Measurements from ENCODE around the gene PRRT4. TPM values are rescaled to one million over a fixed set of nuclear protein-coding genes. Genes with fewer than 3 reads are reported as not detected.
A peak's percentile ranks its signal among the peaks of the same experiment; 100 is the strongest.

The PRRT4 gene
- total and polyA plus RNA-seq, 2 of the 13 experiments (the other 11 are each of a cell fraction or from before 2014, with no cell fraction given): not detected

- Histone ChIP-seq H3K27me3 (ENCODE audit: control insufficient read depth in 1 of 2, insufficient read depth in 2 of 2, low read length in 2 of 2) (no peaks in the 10 kb centered on the region), H3K9me3 (ENCODE audit: low read length) (no peaks in the 10 kb centered on the region), H2AFZ (ENCODE audit: low read length) (no peak overlapping the region), H3K27ac (ENCODE audit: extremely low read length, insufficient read depth, low read length) (no peak overlapping the region), H3K9ac (ENCODE audit: insufficient read depth, low read depth, low read length) (no peak overlapping the region), H3K4me2 (ENCODE audit: low read depth, low read length) (no peak overlapping the region), H4K20me1 (ENCODE audit: insufficient read depth, low read length) (no peaks in the 10 kb centered on the region), H3K4me3 (replicated peaks in 1 of 3; ENCODE audit: insufficient read depth in 1 of 3, low read depth in 2 of 3, low read length in 3 of 3) (no peak overlapping the region), H3K4me1 (ENCODE audit: insufficient read depth, low read length) (no peaks in the 10 kb centered on the region), H3K79me2 (ENCODE audit: insufficient read depth, low read length) (no peaks in the 10 kb centered on the region), H3K36me3 (replicated peaks in 1 of 2; ENCODE audit: control insufficient read depth in 1 of 2, insufficient read depth in 2 of 2, low read length in 2 of 2) (peaks cover 20 to 69% of the 10 kb centered on the region in 2 experiments)
- intact Hi-C loops (cut with micrococcal nuclease; ENCODE audit: unreplicated experiment) (loop anchor here (1.0 kb wide), 2 partner anchors 66 to 104 kb away; no protein-coding TSS in a partner anchor), in situ Hi-C loops (cut with HindIII; ENCODE audit: extremely low pct_ligation_motif_present, low pct_unique_long_range_greater_than_20kb) (no loop called here)
- ChIA-PET POLR2A (interaction anchor here (1.0 kb wide), 1 partner anchor 11 kb away, joined by 3 read pairs; no protein-coding TSS in a partner anchor), CTCF (ENCODE audit: low intra/inter-chr PET ratio, low total read pairs) (interaction anchor here (1.1 to 1.3 kb wide), 2 partner anchors 103 to 112 kb away, joined by 3 to 7 read pairs; no protein-coding TSS in a partner anchor)
- BruUV-seq (replicated peaks): no TSS peak
- WGBS (ENCODE audit: low lambda C conversion rate): 91% methylated on average over 3 of the region's 3 CpGs
- peak; percentile 77 for TF ChIP-seq CTCF (CRISPR knock-in tag; IDR thresholded peaks at IDR 0.05)
- peak; percentile 80 for TF ChIP-seq SMC3 (IDR thresholded peaks at IDR 0.05; ENCODE audit: low read length)
- peak; percentile 68 for TF ChIP-seq STAG1 (CRISPR knock-in tag; IDR thresholded peaks at IDR 0.05)
- TF ChIP-seq HHEX (CRISPR knock-in tag; IDR thresholded peaks at IDR 0.05): no peak
- DNase-seq (ENCODE audit: low spot score): peak; percentile 48
- ATAC-seq: peak; percentile 81
- FAIRE-seq: peak; percentile 83
Observed at GRCh38 chr7:128322040-128322643, 39.3 kb downstream of the PRRT4 start.

- no peaks in the 10 kb centered on the region for H3K79me2 ChIP-seq (ENCODE audit: insufficient read depth, low read length)
- in situ Hi-C loops (cut with HindIII; ENCODE audit: extremely low pct_ligation_motif_present, low pct_unique_long_range_greater_than_20kb) (no loop called here), intact Hi-C loops (cut with micrococcal nuclease; ENCODE audit: unreplicated experiment) (no loop called here)
- H3K4me2 ChIP-seq (ENCODE audit: low read depth, low read length): no peak overlapping the region
- ChIA-PET CTCF (ENCODE audit: low intra/inter-chr PET ratio, low total read pairs) (no interaction called here), POLR2A (no interaction called here)
- H4K20me1 ChIP-seq (ENCODE audit: insufficient read depth, low read length): no peaks in the 10 kb centered on the region
- no peaks in the 10 kb centered on the region for H3K9me3 ChIP-seq (ENCODE audit: low read length)
- H3K27ac ChIP-seq (ENCODE audit: extremely low read length, insufficient read depth, low read length): no peak overlapping the region
- peaks cover 23 to 80% of the 10 kb centered on the region in 2 experiments for H3K36me3 ChIP-seq (replicated peaks in 1 of 2; ENCODE audit: control insufficient read depth in 1 of 2, insufficient read depth in 2 of 2, low read length in 2 of 2)
- no TSS peak for BruUV-seq (replicated peaks)
- 96% methylated on average over 5 of the region's 5 CpGs for WGBS (ENCODE audit: low lambda C conversion rate)
- no peak for DNase-seq (ENCODE audit: low spot score)
- no peaks in the 10 kb centered on the region for H3K4me1 ChIP-seq (ENCODE audit: insufficient read depth, low read length)
- no peak overlapping the region for H3K9ac ChIP-seq (ENCODE audit: insufficient read depth, low read depth, low read length)
- TF ChIP-seq ZNF790 (CRISPR knock-in tag; IDR thresholded peaks at IDR 0.05; ENCODE audit: borderline replicate concordance) (no peak), MAFK (conservative IDR thresholded peaks at IDR 0.05 in 1 of 2, IDR thresholded peaks at IDR 0.05 in 1 of 2; ENCODE audit: low read length in 2 of 2) (no peak), MXD1 (CRISPR knock-in tag; IDR thresholded peaks at IDR 0.05) (no peak), ZNF33B (CRISPR knock-in tag; IDR thresholded peaks at IDR 0.05) (no peak), GRHL1 (CRISPR knock-in tag; conservative IDR thresholded peaks at IDR 0.05) (no peak), ZFP1 (CRISPR knock-in tag; IDR thresholded peaks at IDR 0.05) (no peak)
- no peak for ATAC-seq
- H2AFZ ChIP-seq (ENCODE audit: low read length): no peak overlapping the region
- H3K27me3 ChIP-seq (ENCODE audit: control insufficient read depth in 1 of 2, insufficient read depth in 2 of 2, low read length in 2 of 2): no peaks in the 10 kb centered on the region
- no peak overlapping the region for H3K4me3 ChIP-seq (replicated peaks in 1 of 3; ENCODE audit: insufficient read depth in 1 of 3, low read depth in 2 of 3, low read length in 3 of 3)
- FAIRE-seq: no peak
Observed at GRCh38 chr7:128321044-128321422, 40.5 kb downstream of the PRRT4 start.

Measured in HepG2 (cell line).